HL-60/S4 treated with retinoic acid at 250 ng/mL for 4 days and 3 days (cell line): ENCODE measurements around the gene ARG2.

Source experiments
- in situ Hi-C: fragments of 300-500 bp; cut with MboI; formaldehyde crosslinking; loops from 2 replicates; pipeline ENCODE4 v1.7.0; 2022; ENCODE audit warnings: low sequenced_read_pairs

Gene ARG2

DNA sequence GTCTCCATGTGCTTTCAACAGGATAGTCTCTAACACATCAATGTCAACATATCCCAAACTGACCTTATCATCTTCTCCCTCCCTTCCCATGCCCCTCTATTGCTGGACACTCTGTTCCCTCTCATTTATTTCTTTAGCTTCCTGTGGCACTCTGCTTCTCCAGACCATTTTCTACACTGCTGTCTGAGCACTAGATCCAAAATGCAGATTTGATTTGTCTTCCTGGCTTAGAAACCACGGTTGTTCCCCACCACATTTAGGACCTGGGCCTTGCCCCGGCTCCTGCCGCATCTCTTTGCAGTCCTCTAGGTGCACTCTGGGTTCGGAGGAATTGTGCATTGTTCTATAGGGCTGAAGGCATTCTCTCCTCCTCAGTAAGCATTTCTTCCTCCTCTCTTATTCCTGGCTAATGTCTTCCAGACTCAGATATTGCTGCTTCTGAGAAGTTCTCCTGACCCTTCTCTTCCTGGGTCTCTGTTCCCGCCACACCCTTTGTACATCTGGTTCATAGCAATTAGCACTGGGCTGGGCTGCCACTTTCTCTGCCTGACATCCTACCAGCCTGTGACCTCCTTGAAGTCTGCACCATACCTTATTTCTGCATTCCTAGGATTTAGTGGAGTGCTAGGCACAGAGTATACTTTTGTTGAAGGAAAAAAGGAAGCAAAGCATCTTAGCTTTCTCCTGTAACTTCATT, 13.9 kb downstream of the ARG2 start:
- in situ Hi-C loops: no loop called here

DNA sequence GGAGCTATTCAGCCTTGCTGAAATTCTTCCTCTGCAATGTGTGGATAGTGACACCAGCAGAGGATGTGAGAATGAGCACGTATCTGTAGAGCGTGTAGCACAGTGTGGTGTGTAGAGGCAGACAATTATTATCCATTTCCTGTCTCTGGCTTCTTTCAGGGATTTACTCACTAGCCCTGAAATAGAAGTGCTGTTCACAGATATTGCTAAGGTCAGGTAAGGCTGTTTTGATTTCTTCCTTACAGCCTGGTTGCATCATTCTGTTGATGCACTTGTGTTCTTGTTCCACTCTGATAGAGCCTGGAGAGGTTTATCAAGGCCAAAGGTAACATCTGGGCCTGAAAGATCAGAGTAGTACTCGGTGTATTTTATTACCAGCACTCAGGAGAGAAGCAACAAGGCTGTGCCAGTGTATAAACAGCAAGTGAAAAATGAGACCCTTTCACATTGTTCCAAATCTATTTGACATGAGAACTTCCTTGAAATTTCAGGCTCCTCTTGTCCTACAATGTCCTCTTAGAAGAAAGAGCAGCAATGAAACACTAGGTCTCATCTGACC, 16.7 kb downstream of the ARG2 start:
- in situ Hi-C loops: no loop called here

- in situ Hi-C loops: no loop called here
Measured at GRCh38 chr14:67638642-67639041, 18.9 kb downstream of the ARG2 start.

DNA sequence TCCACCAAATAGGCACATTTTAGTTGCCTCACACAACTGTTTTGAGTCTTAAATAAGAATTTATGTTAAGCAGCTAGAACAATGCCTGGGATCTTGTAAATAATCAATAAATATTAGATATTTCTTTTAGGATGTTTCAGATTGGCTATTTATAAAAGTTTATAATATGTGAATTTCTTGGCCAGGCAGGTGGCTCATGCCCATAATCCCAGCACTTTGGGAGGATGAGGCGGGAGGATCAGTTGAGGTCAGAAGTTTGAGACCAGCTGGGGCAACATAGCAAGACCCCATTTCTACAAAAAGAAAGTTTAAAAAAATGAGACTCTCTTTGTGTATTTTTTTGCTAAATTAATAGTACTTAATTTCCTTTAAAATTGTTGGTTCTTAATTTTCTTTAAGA, 21.8 kb downstream of the ARG2 start:
- in situ Hi-C loops: no loop called here

- in situ Hi-C loops: no loop called here
Measured at GRCh38 chr14:67641902-67642749, 22.4 kb downstream of the ARG2 start.

DNA sequence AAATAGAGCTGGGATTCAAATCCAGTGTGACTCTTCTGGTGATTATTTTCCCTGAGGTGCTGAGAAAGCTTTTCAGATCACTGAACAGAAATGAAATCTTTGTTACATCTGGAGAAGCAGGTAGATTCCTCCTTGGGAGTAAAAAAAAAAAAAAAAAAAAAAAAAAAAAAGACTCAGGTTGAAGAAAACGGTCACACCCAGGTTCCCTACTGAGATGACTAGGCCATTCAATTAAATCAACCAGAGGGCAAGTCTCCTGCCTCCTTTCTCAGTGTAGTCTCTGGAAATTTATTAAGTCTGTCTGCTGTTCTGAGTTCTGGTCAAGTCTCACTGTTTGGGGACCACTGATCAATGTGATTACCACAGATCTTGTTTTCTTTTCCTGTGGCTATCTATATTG, 24.0 kb downstream of the ARG2 start:
- in situ Hi-C loops: no loop called here

DNA sequence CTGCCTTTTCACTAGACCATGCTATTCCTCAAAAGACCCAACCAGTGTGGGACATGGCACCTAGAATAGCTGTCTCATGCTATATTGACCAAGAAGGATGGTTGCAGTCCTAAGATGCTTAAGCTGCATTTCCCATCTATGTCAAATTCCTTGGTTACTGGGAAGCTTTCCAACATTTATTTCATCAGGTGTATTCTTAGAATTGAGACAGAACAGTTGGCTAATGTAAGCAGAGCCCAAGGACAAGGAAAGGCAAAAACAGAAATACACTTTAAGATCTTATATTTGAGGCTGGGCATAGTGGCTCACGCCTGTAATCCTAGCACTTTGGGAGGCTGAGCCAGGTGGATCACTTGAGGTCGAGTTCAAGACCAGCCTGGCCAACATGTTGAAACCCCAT, 24.7 kb downstream of the ARG2 start:
- in situ Hi-C loops: no loop called here

GRCh38 chr14:67645414-67645813, 25.7 kb downstream of the ARG2 start:
- in situ Hi-C loops: no loop called here

DNA sequence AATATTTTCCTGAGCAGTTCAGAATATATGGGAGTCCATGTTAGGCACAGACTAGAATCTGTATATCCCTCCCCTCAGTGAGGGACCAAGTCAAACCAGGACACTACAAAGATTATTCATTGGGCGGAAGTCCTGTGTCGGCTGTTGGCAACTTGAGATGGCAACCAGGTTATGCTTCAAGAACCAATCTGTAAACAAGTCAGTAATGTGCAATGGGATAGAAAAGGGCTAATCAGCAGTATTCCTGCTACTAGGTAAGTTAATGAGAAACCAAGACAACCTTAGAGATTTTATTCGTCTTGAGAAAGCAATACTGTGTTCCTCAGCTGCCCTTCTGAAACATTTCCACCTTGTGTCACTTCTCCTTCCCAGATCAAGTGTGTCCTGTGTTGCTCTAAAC, 26.4 kb downstream of the ARG2 start:
- in situ Hi-C loops: no loop called here

DNA sequence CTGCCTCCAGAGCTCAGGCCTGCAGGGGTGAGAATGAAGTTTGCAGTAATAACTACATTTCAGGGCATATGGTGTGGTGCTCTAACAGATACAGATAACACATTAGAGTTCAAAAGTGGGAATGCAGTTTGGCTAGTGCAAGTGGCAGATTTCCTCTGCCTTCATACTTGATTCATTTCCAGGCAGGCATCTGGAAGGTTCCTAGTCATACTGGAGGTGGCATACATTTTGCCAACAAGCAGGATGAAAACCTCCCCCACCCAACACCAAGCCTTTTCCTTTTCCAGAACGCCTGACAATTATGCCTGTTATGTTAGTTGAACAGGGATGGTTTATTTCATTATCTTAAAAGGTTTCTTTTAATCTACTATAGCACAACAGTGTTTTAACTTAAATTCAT, 30.4 kb downstream of the ARG2 start:
- in situ Hi-C loops: no loop called here

GRCh38 chr14:67650694-67651093, 31.0 kb downstream of the ARG2 start:
- in situ Hi-C loops: no loop called here

DNA sequence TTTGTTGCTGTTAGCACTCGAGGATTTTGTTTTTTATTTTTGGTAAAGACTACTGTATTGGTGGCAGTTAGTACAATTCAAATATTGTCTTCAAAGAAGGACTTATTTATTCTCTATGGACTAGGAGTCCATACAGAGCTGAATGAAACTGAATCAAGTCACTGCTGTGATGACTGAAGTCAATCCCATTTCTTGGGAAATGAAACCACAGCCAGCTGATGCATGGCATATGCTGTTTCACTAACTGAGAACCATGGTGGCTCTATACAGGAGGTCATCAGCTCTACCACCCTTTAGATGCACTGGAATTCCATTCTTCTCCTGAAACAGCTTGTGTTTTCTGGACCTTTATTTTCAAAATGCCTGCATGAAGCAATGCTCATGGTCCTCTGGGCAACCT, 32.5 kb downstream of the ARG2 start:
- in situ Hi-C loops: no loop called here

DNA sequence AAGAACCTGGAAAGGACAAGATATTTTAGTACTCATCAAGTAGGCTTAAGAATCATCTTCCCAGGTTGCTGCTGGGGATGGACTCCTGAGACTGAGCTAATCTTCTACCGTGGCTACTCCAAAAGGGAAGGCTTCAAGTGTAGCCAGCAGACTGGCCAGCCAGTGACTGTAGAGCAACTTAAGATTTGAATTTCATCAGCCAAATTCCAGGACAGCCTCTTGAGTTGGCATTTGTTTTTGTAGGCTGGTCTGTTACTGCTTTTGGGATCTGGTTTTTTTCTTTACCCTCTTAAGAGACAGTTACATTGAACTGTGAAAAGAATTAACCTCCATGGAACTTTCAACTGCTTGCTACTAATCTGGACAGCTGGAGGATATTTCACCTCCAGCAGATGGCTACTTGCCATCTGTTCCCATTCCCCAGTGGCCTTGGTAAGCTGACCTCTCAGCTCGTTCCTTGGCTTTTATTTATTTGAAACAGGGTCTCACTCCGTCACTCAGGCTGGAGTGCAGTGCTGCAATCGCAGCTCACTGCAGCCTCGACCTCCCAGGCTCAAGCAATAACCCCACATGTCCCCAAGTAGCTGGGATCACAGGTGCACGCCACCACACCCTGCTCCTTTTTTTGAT, 34.0 kb downstream of the ARG2 start:
- in situ Hi-C loops: no loop called here

DNA sequence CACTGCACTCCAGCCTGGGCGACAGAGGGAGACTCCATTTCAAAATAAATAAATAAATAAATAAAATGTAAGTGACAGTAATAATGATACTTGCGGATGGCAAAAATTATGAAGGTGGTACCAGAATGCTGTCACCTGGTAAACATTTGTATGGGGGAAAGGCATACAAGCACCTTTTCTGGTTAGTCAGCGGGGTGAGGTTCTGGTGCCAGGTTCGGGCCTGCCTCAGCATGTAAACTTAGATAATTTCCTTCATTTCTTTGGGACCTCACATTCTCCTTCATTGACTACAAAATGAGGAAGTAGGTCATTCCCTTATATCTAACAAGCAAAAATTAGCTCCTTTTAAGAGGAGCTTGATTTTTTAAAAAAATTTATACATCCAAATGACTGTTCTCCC, 43.9 kb downstream of the ARG2 start:
- in situ Hi-C loops: no loop called here

DNA sequence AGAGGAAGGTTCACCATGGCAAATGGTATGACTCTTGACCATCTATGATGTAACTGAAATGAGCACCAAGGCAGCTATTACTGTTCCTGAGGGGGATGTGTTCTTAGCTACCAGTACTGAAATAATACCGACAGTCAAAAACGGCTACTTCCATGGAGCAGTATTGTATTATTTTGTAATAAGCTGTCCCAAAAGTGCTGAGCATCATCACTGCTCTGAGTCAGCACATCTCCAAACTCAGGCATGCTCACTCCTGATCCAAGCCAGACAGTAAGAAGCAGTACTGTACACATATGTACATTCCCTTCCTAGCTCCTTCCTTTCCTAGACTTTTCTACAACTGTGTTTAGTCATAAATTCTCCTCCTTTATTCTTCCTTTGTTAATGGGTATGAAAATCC, 46.1 kb downstream of the ARG2 start:
- in situ Hi-C loops: no loop called here

DNA sequence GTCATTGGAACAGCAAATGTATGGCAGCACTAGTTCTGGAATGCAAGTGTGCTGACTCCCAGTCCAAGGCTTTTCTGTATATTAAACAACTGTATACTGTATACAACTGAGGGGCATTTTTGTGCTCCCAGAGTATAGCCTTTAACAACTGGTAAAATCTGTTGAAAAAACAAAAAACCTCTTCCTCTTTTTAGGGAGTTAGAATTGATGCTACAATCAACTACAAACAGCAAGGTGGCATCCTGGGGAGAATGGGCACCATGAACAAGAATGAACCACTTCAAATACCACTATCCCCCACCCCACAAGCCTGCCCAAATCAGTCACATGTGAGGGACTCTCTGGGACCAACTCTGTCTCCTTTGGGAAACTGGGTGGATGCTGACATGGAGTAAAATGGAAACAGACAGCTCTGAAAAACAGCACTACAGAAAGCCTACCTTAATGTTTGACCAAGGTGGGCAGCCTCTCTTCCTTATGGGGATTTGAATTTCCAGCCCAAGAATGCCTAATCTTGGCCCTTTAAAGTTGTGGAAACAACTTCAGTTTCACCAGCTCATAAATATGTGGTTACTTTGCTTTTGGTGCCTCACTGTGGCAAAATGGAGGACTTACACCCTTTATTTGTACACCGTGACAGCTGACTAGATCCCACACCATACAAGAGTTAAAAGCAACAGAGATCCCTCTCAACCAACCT, 47.2 kb downstream of the ARG2 start:
- in situ Hi-C loops: no loop called here

- in situ Hi-C loops: no loop called here
Measured at GRCh38 chr14:67668559-67668958, 48.8 kb downstream of the ARG2 start.

DNA sequence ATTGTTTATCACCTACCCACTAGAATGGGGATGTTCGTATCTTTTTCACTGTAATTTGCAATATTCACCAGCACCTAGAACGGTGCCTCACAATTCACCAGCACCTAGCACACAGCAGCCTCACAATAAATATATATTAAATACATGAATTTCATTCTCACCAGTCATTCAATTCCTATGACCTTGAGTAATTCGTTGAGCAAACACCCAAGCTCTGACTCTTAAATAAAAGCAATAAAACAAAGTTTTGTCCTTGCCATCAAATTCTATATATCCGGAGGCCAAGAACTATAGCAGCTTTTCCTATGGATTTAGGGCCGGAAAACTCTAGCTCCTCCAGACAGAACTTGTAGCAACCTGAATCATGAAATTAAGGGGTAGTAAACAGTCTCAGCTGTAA, 53.7 kb downstream of the ARG2 start:
- in situ Hi-C loops: no loop called here

DNA sequence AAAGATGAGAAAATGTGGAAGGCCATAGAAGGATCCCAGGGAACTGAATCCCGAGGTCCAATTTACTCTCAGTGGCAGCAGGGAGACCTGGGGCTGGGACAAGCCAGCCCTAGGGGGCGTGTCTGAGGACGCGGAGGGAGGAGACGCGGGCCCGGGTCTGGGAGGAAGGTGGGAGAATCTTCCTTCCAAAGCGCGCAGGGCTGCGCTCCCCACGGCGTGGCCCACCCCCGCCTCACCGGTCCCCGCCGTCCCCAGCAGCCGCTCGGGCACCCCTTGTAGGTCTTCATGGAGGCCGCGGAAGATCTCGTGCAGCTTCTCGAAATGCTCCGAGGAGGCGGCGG, 54.4 kb downstream of the ARG2 start:
- in situ Hi-C loops: no loop called here

DNA sequence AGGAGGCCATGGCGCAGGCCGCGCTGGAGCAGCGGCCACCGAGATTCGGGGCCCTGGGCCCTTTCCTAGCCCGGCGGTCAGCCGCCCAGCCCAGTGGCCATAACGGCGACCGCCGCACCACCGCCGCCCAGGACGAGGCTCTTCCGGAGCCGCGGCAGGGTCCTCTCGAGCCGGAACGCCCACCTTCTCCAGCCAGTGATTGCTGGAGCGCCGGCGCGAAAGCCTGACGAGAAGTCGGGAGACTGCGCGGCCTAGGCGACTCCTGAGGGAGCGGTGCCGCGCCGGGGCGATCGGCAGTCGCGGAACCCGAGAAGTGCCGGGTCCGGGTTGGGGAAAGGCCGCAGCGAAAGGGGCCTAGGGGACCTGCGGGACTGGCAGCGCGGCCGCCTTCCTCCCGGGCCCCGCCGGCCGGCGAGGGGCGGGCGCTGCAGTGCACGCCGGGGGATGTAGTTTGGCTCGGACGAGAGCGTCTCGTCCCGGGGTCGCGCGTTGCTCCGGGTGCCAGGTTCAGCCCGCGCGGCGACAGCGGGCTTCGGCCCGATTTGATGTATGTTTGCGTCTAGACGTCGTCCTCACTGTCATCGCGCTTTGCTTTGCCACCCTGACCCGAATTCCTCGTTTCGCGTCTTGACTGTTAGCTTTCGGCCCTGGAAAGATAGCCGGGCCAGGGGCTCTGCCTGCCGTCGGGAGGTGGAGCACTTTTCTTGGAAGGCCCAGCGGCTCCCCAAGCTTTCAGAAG, 54.9 kb downstream of the ARG2 start, which contains the start of gene VTI1B:
TSS of gene VTI1B (minus strand) at position 153 of the 739 bp plus-strand sequence. CDS start at position 10, 143 bp downstream.
- in situ Hi-C loops: no loop called here
